ENCODE measurements around the gene OSER1. TPM values are rescaled to one million over a fixed set of nuclear protein-coding genes. Genes with fewer than 3 reads are reported as not detected.

The OSER1 gene
- total and polyA plus RNA-seq, 2 experiments from 2014 or later = 34.7 to 49.4 TPM

- no peak overlapping the region for H3K27ac ChIP-seq
- TF ChIP-seq CTCF (IDR thresholded peaks at IDR 0.05; ENCODE audit: poor library complexity) = no peak
- TF ChIP-seq EZH2 (IDR thresholded peaks at IDR 0.05; ENCODE audit: borderline replicate concordance) = no peak
- TF ChIP-seq EZH2phosphoT487 (IDR thresholded peaks at IDR 0.05; ENCODE audit: low read depth, severe bottlenecking, unreplicated experiment) = no peak
- 86% methylated on average over 4 of the region's 4 CpGs for WGBS (ENCODE audit: low lambda C conversion rate, missing lambda C conversion rate)
- peaks cover 16% of the 10 kb centered on the region for H3K4me1 ChIP-seq (ENCODE audit: insufficient read depth)
- H3K36me3 ChIP-seq (replicated peaks; ENCODE audit: insufficient read depth, low read depth) = no peaks in the 10 kb centered on the region
- H3K27me3 ChIP-seq = no peaks in the 10 kb centered on the region
- no peak for DNase-seq (ENCODE audit: low spot score)
- H4K20me1 ChIP-seq (ENCODE audit: insufficient read depth, poor library complexity, severe bottlenecking) = peaks cover 23% of the 10 kb centered on the region
- H2AFZ ChIP-seq = no peak overlapping the region
- H3K79me2 ChIP-seq = peaks cover 43% of the 10 kb centered on the region
- H3K4me2 ChIP-seq = no peak overlapping the region
- no peaks in the 10 kb centered on the region for H3K9me2 ChIP-seq (replicated peaks; ENCODE audit: insufficient read depth)
- H3K4me3 ChIP-seq = no peak overlapping the region
- no peaks in the 10 kb centered on the region for H3K9me3 ChIP-seq (ENCODE audit: low read depth)
Measured at GRCh38 chr20:44212792-44213191, 2.2 kb upstream of the OSER1 start.

GRCh38 chr20:44211177-44212039 lies 837 bp upstream of the OSER1 start:
- 13% methylated on average over 24 of the region's 24 CpGs for WGBS (ENCODE audit: low lambda C conversion rate, missing lambda C conversion rate)
- Histone ChIP-seq H4K20me1 (ENCODE audit: insufficient read depth, poor library complexity, severe bottlenecking) (peaks cover 37% of the 10 kb centered on the region), H3K4me3 (peak overlapping the region; percentile 36), H3K4me1 (ENCODE audit: insufficient read depth) (peaks cover 26% of the 10 kb centered on the region), H3K4me2 (peak overlapping the region; percentile 85), H3K79me2 (peaks cover 57% of the 10 kb centered on the region), H3K36me3 (replicated peaks; ENCODE audit: insufficient read depth, low read depth) (no peaks in the 10 kb centered on the region), H3K27me3 (no peaks in the 10 kb centered on the region), H3K9me2 (replicated peaks; ENCODE audit: insufficient read depth) (no peaks in the 10 kb centered on the region), H2AFZ (peak overlapping the region; percentile 22), H3K9me3 (ENCODE audit: low read depth) (no peaks in the 10 kb centered on the region), H3K27ac (peak overlapping the region; percentile 91)
- DNase-seq (ENCODE audit: low spot score) = peak; percentile 51
- TF ChIP-seq CTCF (IDR thresholded peaks at IDR 0.05; ENCODE audit: poor library complexity) (no peak), EZH2phosphoT487 (IDR thresholded peaks at IDR 0.05; ENCODE audit: low read depth, severe bottlenecking, unreplicated experiment) (no peak), EZH2 (IDR thresholded peaks at IDR 0.05; ENCODE audit: borderline replicate concordance) (no peak)

GRCh38 chr20:44209686-44210405 lies 725 bp downstream of the OSER1 start:
- Histone ChIP-seq H3K4me2 (peak overlapping the region; percentile 92), H3K9me2 (replicated peaks; ENCODE audit: insufficient read depth) (no peaks in the 10 kb centered on the region), H4K20me1 (ENCODE audit: insufficient read depth, poor library complexity, severe bottlenecking) (peaks cover 39% of the 10 kb centered on the region), H3K36me3 (replicated peaks; ENCODE audit: insufficient read depth, low read depth) (no peaks in the 10 kb centered on the region), H3K9me3 (ENCODE audit: low read depth) (no peaks in the 10 kb centered on the region), H3K4me3 (peak overlapping the region; percentile 74), H3K27me3 (no peaks in the 10 kb centered on the region), H3K27ac (peak overlapping the region; percentile 97), H2AFZ (no peak overlapping the region), H3K79me2 (peaks cover 72% of the 10 kb centered on the region), H3K4me1 (ENCODE audit: insufficient read depth) (peaks cover 26% of the 10 kb centered on the region)
- 2% methylated on average over 30 of the region's 31 CpGs for WGBS (ENCODE audit: low lambda C conversion rate, missing lambda C conversion rate)
- TF ChIP-seq EZH2phosphoT487 (IDR thresholded peaks at IDR 0.05; ENCODE audit: low read depth, severe bottlenecking, unreplicated experiment) = no peak
- peak; percentile 62 for DNase-seq (ENCODE audit: low spot score)

- no peaks in the 10 kb centered on the region for H3K36me3 ChIP-seq (replicated peaks; ENCODE audit: insufficient read depth, low read depth)
- no peak for TF ChIP-seq EZH2 (IDR thresholded peaks at IDR 0.05; ENCODE audit: borderline replicate concordance)
- TF ChIP-seq CTCF (IDR thresholded peaks at IDR 0.05; ENCODE audit: poor library complexity) = no peak
- no peak for TF ChIP-seq EZH2phosphoT487 (IDR thresholded peaks at IDR 0.05; ENCODE audit: low read depth, severe bottlenecking, unreplicated experiment)
- DNase-seq (ENCODE audit: low spot score) = no peak
- no peaks in the 10 kb centered on the region for H3K9me3 ChIP-seq (ENCODE audit: low read depth)
- no peaks in the 10 kb centered on the region for H3K9me2 ChIP-seq (replicated peaks; ENCODE audit: insufficient read depth)
- H2AFZ ChIP-seq = no peak overlapping the region
- H3K27ac ChIP-seq = peak overlapping the region; percentile 97
- H3K79me2 ChIP-seq = peaks cover 81% of the 10 kb centered on the region
- peaks cover 26% of the 10 kb centered on the region for H3K4me1 ChIP-seq (ENCODE audit: insufficient read depth)
- WGBS (ENCODE audit: low lambda C conversion rate, missing lambda C conversion rate) = 46% methylated on average over 7 of the region's 7 CpGs
- H3K4me3 ChIP-seq = peak overlapping the region; percentile 74
- no peaks in the 10 kb centered on the region for H3K27me3 ChIP-seq
- H3K4me2 ChIP-seq = peak overlapping the region; percentile 92
- peaks cover 39% of the 10 kb centered on the region for H4K20me1 ChIP-seq (ENCODE audit: insufficient read depth, poor library complexity, severe bottlenecking)
Measured at GRCh38 chr20:44208770-44209169, 1.8 kb downstream of the OSER1 start.
